GM19025 (cell line): Measurements from ENCODE around the gene ITGA8.

Experiments
- ATAC-seq: cut with Tn5 transposase; IDR thresholded peaks from one replicate; pipeline ENCODE4 v1.9.1; 2021; ENCODE audit warnings: mild to moderate bottlenecking, low read depth, moderate library complexity; ENCODE audit not compliant: unreplicated experiment

Gene ITGA8

DNA sequence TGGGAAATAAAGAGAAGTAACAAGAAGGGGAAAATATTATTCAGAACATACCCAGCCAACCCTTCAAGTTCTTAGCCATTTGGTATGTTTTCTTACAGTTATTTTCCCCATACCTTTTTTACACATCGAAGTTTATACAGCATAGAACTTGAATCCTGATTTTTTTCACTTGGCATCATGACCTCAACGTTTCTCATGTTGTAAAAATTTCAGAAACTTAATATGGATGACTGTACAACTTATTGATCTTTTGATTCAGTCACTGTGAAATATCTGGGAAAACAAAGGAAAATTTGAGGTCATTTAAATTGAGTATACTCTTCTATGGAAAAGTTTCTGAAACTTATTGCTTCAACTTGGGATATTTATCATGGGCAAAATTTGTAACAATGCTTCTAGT, 245.1 kb downstream of the ITGA8 start:
- no peak for ATAC-seq

DNA sequence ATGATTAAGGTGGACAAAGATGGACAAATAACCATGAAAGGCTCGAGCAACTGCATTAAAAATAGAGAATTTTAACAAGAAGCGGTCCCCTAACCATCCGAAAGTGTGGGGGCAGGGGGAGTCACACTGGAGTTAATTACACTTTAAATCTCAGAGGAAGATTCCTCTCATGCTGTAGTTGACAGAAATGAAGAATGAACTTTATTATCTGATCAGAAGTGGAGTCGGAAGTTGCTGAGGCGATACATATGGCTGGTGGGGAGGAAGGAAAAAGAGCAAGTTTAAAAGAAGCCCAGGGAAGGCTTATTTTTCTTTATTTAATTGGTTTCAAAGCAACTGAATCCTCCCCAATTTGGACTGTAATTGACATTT, 246.3 kb downstream of the ITGA8 start:
- ATAC-seq = no peak

DNA sequence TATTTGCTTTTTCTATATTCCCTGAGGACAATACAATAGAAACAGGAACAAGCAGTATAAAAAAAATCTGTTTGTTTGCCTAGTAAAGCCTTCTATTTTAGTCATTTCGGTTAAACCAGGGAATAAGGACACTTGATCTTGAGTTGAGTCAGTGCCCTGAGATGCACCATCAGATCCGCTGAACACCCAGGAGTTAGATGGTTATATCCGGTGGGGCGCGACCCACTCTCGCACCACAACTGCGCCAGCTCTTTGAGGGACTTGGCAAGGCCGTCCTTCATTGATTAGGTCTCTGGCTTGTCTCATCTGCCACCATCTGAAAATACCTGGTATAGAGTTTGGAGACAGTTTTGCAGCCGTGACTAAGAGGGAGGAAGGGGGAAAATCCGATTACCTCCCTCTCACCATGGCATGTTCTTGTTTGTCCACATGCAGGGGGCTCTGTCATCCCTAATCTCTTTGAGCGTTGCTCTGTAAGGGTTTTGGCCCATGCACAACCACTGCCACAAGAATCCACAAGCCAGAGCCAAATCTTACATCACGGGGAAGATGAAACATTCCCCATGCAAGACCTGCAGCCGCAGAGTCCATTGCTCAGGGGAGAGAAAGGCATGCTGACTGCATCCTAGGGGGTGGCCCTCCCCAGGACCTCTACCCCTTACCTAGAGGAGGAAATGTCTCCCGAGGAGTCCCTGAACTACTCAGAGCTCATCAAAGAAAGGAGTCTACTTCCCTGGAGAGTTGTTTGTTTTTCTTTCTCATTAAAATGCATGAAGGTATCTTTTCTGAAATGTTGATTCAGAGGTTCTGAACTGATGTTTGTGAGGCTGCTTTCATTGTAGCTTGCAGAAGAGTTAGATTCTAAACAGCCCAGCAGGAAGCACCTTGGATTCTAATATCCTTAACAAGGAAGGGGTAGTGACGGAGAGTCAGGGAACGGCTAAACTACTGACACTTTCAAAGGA, 247.0 kb downstream of the ITGA8 start:
- ATAC-seq = no peak

DNA sequence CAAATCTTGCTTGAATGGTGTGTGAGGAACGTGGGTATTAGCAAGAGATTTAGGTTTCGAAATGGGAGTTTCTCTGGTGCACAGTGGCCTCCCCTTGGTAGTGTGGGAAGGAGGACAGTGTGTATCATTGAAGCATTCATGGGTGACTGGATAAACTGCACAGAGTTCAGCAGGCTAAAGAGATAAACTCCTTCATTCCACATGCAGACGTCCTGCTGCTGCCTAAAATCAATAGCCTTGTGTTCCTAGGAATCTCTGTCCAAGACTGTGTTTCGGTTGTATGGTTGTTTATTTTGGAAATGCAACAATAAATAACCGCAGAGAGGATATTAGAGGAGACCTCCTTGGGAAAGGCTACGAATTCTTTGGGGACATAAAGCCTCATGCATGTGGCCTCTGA, 247.7 kb downstream of the ITGA8 start:
- no peak for ATAC-seq

DNA sequence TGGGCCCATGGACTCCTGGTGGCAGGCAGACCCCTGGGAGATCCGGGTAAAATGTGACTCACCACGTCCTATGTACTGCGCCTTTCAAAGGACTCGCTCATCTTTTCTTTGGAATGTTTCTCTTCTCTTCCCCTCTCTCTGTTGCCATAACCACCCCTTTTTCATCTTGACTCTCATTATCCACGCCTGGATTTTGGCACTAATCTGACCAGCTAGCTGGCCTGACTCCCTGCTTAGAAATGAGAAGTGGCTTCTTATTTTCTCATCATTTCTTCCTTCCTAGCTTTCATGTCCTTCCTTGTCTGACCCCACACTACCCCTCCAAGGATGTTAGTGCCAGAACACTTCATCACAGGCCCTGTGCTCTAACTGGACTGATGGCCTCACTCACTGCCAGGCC, 250.6 kb downstream of the ITGA8 start:
- ATAC-seq = no peak

DNA sequence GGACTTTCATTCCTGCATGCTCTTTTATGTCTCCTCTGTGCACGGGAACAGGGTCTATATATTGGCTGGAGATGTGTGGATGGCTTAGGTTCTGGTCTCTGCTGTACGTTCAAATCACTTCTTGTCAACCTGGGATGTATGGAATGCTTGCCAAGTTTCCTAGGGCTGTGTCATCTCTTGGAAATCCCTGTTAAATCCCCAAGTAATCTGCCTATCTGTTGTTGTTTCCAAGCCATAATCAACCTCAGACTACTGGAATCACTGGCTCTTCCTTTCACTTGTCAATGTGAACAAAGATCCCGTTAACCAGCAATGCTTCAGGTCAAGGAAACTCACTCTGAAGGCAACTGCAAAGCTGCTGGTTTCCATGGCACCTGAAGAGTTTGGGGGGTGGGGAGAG, 255.3 kb downstream of the ITGA8 start:
- no peak for ATAC-seq
